GM12865 (cell line): Measurements from ENCODE around the gene PFKFB3.

ENCODE experiments used
- DNase-seq: peaks from one replicate; pipeline ENCODE4 v3.0.0; 2010; ENCODE audit warnings: low read depth
- H3K4me3 ChIP-seq: 2 replicates; pipeline ENCODE4 v1.5.1; 2011; ENCODE audit warnings: mild to moderate bottlenecking, low read depth, low read length, control low read depth
- TF ChIP-seq, protein P1 (sequence below): IDR thresholded peaks from 2 replicates; pipeline ENCODE4 v1.5.1; 2011; ENCODE audit warnings: low read length, control low read depth, low read depth, inconsistent platforms; ENCODE audit not compliant: insufficient read depth; ENCODE audit errors: missing control alignments

PFKFB3 gene

DNA sequence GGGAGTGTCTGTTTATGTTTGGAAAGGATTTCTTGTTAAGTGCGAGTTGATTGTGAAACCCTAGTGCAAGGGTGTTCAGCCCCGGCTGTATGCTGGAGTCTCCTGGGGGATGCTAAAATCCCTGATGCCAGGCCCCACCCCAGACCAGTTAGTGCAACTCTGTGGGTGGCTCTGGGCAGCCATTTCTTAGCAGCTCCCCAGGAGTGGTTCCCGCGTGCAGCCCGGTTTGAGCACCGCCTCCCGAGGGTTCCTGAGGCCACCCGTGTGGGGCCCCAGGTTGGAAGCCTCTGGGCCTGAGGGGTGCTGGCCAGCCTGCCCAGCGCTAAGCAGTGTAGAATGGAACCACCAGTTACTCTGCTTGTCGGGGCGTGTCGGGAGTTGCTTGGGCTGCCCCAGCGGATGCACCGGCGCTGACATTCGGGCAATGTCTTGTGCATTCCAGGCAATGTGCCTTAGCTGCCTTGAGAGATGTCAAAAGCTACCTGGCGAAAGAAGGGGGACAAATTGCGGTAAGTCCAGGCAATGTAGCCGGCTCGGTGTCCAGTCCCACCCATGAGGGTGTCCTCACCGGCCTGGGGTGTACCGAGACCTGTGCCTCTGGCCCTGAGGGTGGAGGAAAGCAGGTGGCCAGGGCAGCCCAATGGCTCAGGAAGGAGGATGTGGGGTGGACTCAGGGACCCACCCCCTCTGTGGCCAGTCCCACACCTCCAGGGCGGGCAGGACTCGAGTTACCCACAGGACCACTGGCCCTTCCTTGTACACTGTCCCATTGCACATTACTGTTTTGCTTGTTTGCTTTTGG lies 13.2 kb downstream of the PFKFB3 start:
- H3K4me3 ChIP-seq = no peak overlapping the region
- TF ChIP-seq, protein P1, sequence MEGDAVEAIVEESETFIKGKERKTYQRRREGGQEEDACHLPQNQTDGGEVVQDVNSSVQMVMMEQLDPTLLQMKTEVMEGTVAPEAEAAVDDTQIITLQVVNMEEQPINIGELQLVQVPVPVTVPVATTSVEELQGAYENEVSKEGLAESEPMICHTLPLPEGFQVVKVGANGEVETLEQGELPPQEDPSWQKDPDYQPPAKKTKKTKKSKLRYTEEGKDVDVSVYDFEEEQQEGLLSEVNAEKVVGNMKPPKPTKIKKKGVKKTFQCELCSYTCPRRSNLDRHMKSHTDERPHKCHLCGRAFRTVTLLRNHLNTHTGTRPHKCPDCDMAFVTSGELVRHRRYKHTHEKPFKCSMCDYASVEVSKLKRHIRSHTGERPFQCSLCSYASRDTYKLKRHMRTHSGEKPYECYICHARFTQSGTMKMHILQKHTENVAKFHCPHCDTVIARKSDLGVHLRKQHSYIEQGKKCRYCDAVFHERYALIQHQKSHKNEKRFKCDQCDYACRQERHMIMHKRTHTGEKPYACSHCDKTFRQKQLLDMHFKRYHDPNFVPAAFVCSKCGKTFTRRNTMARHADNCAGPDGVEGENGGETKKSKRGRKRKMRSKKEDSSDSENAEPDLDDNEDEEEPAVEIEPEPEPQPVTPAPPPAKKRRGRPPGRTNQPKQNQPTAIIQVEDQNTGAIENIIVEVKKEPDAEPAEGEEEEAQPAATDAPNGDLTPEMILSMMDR = no peak
- DNase-seq = no peak

DNA sequence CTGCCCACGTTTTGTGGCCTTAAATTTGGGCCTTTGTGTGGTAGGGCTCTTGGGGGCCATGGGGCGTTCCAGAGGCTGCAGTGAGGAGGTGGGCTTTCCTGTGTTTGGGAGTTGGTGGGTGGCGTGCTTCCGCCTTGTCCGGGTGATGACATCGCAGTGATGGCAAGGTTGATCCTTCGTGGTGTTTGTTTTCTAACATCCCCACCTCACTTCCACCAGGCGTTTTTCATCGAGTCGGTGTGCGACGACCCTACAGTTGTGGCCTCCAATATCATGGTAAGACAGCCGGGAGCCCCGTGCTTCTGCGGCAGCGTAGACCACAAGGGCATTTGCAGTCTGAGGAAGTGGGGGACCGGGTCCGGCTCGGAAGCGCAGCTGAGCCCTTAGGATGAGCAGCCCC lies 14.2 kb downstream of the PFKFB3 start:
- DNase-seq = no peak
- TF ChIP-seq, protein P1 = no peak

DNA sequence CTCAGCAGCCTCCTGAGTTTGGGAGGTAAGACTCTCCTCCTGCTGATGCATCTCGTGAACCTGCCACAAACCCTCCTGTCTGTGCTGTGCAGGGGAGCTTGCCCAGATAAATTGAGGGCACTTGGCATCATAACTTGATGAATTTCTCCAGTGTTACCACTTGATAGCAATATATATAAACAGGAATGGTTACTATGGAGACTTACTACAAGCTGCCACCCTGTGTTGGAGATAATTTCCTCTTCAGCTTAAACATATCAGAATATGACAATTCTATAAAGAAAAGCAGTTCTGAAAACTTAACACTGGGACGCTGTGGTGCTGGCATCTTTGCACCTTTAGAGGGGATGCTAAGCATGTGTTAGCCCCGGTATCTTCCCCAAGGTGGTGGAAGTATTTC lies 14.9 kb downstream of the PFKFB3 start:
- DNase-seq = no peak
- TF ChIP-seq, protein P1 = no peak
- H3K4me3 ChIP-seq = no peak overlapping the region

More for the DNA sequence above, 14.2 kb downstream of the PFKFB3 start:
- no peak overlapping the region for H3K4me3 ChIP-seq

DNA sequence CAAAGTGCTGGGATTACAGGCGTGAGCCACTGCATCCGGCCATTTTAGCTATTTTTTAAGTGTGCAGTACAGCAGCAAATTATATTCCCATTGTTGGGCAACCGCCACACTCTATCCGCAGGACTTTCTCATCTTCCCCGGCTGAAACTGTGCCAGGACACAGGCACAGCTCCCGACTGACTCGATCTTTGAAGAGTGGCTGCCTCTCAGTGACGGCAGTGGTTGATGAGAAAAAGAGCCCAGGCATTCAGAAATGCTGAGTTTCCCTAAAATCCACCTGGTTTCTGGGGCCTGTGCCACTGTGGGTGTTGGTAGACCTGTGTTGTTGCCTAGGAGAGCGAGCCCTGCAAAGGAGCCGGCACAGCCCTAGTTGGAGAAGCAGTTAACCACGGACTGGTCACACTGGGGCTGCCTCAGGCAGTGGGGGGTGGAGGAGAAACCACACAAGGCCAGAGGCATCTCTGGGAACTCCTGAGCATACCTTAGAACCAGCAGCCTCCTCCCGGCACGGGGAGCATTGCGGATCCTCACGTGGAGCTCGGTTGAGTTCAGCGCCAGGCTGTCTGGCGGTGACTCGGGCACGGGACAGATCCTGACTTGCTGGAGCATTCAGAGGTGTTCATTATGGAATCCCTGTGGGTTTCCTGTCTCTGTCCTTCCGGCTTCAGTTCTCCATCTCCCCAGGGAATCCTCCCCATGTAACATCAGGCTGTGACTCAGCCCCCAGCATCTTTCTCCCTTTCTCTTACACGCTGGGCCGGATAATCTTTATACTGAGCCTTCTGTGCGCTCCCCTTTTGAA lies 16.2 kb downstream of the PFKFB3 start:
- H3K4me3 ChIP-seq = no peak overlapping the region
- TF ChIP-seq, protein P1 = no peak
- DNase-seq = no peak

DNA sequence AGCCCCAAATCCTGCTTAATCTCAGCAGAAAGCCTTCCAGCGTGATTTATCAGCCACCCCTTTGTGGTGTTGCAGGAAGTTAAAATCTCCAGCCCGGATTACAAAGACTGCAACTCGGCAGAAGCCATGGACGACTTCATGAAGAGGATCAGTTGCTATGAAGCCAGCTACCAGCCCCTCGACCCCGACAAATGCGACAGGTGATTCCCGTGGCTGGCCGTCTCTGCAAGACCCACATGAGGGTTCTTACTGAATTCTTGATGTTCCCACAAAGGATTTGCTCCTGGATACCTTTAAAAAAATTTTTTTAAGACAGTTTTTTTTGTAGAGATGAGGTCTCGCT lies 16.7 kb downstream of the PFKFB3 start:
- TF ChIP-seq, protein P1 = no peak
- DNase-seq = no peak
- no peak overlapping the region for H3K4me3 ChIP-seq

DNA sequence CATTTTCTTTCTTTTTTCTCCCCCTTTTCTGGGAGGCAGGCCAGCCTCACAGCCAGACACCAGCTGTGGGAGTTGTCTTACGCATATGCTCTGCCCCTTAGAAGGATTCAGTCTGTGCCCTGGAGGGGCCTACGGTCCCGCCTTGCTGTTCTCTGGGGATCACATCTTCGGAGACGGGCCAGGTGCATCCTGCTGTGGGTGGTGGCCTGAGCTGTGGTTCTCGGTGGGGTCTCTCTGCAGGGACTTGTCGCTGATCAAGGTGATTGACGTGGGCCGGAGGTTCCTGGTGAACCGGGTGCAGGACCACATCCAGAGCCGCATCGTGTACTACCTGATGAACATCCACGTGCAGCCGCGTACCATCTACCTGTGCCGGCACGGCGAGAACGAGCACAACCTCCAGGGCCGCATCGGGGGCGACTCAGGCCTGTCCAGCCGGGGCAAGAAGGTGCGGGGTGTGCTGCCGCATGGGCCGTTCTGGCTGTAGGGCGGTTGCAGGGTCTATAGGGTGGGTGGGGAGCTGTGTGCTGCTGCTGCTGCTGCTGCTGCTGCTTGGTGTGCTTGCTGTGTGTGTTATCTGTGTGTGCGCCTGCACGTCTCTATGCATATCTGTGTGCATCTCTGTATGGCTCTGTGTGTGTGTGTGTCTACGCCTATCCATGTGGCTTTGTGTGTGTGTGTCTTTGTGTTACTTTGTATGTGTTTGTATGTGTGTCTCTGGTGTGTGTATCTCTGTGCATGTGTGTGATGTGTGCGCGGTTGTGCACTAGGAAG lies 17.9 kb downstream of the PFKFB3 start:
- TF ChIP-seq, protein P1 = no peak
- no peak overlapping the region for H3K4me3 ChIP-seq
- DNase-seq = no peak
